Activated naive CD4-positive, alpha-beta T cell treated with anti-CD3 and anti-CD28 coated beads for 36 hours (primary cell): ENCODE results near the gene KRTCAP3. TPM values are rescaled to one million over a fixed set of nuclear protein-coding genes. Genes with fewer than 3 reads are reported as not detected.

ENCODE experiments used
- CTCF ChIA-PET: fragments of 350-600 bp; sonication (Branson Sonifier 250); formaldehyde crosslinking; loops from one replicate; lab custom pipeline; 2021; ENCODE audit warnings: antibody characterized with exemption; lab: Charles Lee
- DNase-seq: peaks from one replicate; pipeline ENCODE4 v3.0.0-alpha.2; 2020
- H3K27ac Mint-ChIP-seq: one replicate; pipeline ENCODE4 v1.8.0; 2021; ENCODE audit warnings: mild to moderate bottlenecking, mixed read lengths
- H3K27me3 Mint-ChIP-seq: one replicate; pipeline ENCODE4 v1.8.0; 2021; ENCODE audit warnings: low read depth, mixed read lengths
- H3K36me3 Mint-ChIP-seq: one replicate; pipeline ENCODE4 v1.8.0; 2021; ENCODE audit warnings: low read depth, mixed read lengths
- H3K4me1 Mint-ChIP-seq: one replicate; pipeline ENCODE4 v1.8.0; 2021; ENCODE audit warnings: low read depth, mixed read lengths
- H3K4me3 Mint-ChIP-seq: one replicate; pipeline ENCODE4 v1.8.0; 2021; ENCODE audit warnings: mild to moderate bottlenecking, moderate library complexity, mixed read lengths
- H3K9me3 Mint-ChIP-seq: one replicate; pipeline ENCODE4 v1.8.0; 2021; ENCODE audit warnings: mixed read lengths
- intact Hi-C: fragments of 100-400 bp; cut with micrococcal nuclease; formaldehyde crosslinking; loops from one replicate; pipeline ENCODE4 v1.15.1; 2023
- total RNA-seq, 2 experiments: library from RNA; stranded (reverse); gene quantifications; one replicate each; pipeline ENCODE4 v1.2.3, GENCODE V29; 2021

Gene KRTCAP3
- total RNA-seq, 2 experiments from 2014 or later = 5.0 to 6.7 TPM

GRCh38 chr2:27445155-27445554, 3.0 kb downstream of the KRTCAP3 start:
- Mint-ChIP-seq H3K4me3 (no peak overlapping the region), H3K27ac (no peak overlapping the region), H3K4me1 (peaks cover 8% of the 10 kb centered on the region), H3K9me3 (no peaks in the 10 kb centered on the region), H3K36me3 (peaks cover 23% of the 10 kb centered on the region), H3K27me3 (no peaks in the 10 kb centered on the region)
- no peak for DNase-seq
- CTCF ChIA-PET = interaction anchor here (1.8 kb wide), 1 partner anchor 238 kb away, joined by 12 read pairs; no protein-coding TSS in a partner anchor
- intact Hi-C loops = no loop called here

DNA sequence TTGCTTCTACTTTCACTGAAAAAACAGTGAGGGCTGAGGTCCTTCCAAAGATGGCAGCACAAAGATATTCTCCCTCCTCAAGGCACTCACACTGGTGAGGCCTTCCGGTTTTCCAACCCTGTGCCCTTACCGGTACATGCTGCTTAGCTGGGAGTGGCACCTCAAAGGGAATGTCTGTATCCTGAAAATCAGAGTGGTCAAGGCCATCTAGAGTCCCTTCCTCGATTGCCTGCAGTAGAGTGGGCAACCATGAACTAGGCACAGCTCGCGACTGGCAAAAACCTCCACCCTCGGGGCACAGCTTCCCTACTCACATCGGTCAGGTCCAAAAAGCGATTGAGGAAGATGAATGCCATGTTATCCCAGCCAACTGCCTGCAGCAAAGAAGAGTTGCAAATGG, 3.4 kb downstream of the KRTCAP3 start:
- no peak overlapping the region for H3K27ac Mint-ChIP-seq
- peaks cover 18% of the 10 kb centered on the region for H3K36me3 Mint-ChIP-seq
- no peaks in the 10 kb centered on the region for H3K27me3 Mint-ChIP-seq

DNA sequence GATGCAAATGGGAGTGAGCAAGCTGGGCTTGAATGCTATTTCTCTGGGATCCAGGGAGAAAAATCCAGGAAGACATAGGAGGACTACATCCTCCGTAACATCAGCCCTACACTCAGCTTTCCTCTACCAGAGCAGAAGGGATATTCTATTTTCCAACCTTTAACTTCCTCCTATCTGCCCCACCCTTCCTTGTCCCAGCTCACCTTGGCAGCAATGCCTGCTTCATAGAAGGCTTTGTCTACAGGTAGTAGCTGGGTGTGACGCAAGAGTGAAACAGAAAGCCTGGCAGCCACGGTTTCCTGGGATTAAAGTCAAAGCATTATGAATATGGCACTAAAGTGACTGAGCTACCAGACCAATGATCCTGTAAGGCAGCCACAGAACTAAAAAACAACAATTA, 3.9 kb downstream of the KRTCAP3 start:
- no peaks in the 10 kb centered on the region for H3K27me3 Mint-ChIP-seq
- peak overlapping the region; percentile 47 for H3K27ac Mint-ChIP-seq
- H3K36me3 Mint-ChIP-seq = peaks cover 15% of the 10 kb centered on the region
- H3K9me3 Mint-ChIP-seq = no peaks in the 10 kb centered on the region
- intact Hi-C loops = no loop called here
- CTCF ChIA-PET = interaction anchor here (1.8 kb wide), 1 partner anchor 237 kb away, joined by 12 read pairs; no protein-coding TSS in a partner anchor
- DNase-seq = peak; percentile 55
- peaks cover 9% of the 10 kb centered on the region for H3K4me1 Mint-ChIP-seq
- H3K4me3 Mint-ChIP-seq = no peak overlapping the region

More for the DNA sequence above, 3.4 kb downstream of the KRTCAP3 start:
- H3K4me1 Mint-ChIP-seq = peaks cover 8% of the 10 kb centered on the region
- DNase-seq = no peak
- intact Hi-C loops = no loop called here
- no peak overlapping the region for H3K4me3 Mint-ChIP-seq
- no peaks in the 10 kb centered on the region for H3K9me3 Mint-ChIP-seq
- CTCF ChIA-PET = interaction anchor here (1.8 kb wide), 1 partner anchor 238 kb away, joined by 12 read pairs; no protein-coding TSS in a partner anchor

GRCh38 chr2:27448381-27448780, 6.2 kb downstream of the KRTCAP3 start:
- Mint-ChIP-seq H3K4me1 (peaks cover 11% of the 10 kb centered on the region), H3K27me3 (no peaks in the 10 kb centered on the region), H3K36me3 (peaks cover 5% of the 10 kb centered on the region), H3K4me3 (no peak overlapping the region), H3K27ac (no peak overlapping the region), H3K9me3 (no peaks in the 10 kb centered on the region)
- DNase-seq = no peak
- intact Hi-C loops = no loop called here
- CTCF ChIA-PET = interaction anchor here (1.1 to 2.6 kb wide), 3 partner anchors 18 to 144 kb away, joined by 3 to 8 read pairs (median 3); no protein-coding TSS in a partner anchor

- intact Hi-C loops = no loop called here
- CTCF ChIA-PET = no interaction called here
- Mint-ChIP-seq H3K9me3 (no peaks in the 10 kb centered on the region), H3K27ac (no peak overlapping the region), H3K27me3 (no peaks in the 10 kb centered on the region), H3K4me1 (peaks cover 6% of the 10 kb centered on the region), H3K36me3 (peaks cover 4% of the 10 kb centered on the region), H3K4me3 (no peak overlapping the region)
- no peak for DNase-seq
Observed at GRCh38 chr2:27451095-27451494, 8.9 kb downstream of the KRTCAP3 start.

GRCh38 chr2:27453968-27454367, 11.8 kb downstream of the KRTCAP3 start:
- H3K4me3 Mint-ChIP-seq = no peak overlapping the region
- peaks cover 3% of the 10 kb centered on the region for H3K4me1 Mint-ChIP-seq
- CTCF ChIA-PET = interaction anchor here (1.7 kb wide), 1 partner anchor 229 kb away, joined by 5 read pairs; no protein-coding TSS in a partner anchor
- no peaks in the 10 kb centered on the region for H3K27me3 Mint-ChIP-seq
- intact Hi-C loops = no loop called here
- no peaks in the 10 kb centered on the region for H3K9me3 Mint-ChIP-seq
- peaks cover 2% of the 10 kb centered on the region for H3K36me3 Mint-ChIP-seq
- DNase-seq = no peak
- H3K27ac Mint-ChIP-seq = no peak overlapping the region

DNA sequence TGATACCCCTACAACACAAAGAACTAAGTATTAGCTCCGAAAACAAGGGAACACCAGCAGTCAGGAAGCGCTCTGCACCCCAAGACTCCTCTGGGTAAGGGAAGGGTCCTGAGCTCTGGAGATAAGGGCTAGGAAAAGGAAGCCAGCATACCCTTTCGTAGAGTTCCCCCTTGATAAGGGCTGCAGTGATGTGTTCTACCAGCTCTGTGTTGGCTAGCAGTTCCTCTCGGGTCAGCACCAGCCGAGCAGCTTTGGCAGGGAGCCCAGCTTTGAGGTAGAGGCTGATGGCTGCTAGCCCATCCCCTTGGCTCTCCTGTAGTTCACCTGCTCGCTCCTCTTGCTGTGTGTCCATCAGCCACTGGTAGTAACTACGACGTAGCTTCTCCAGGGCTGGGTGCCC, 18.9 kb downstream of the KRTCAP3 start:
- no peak for DNase-seq
- no peaks in the 10 kb centered on the region for H3K4me1 Mint-ChIP-seq
- no peak overlapping the region for H3K4me3 Mint-ChIP-seq
- H3K27ac Mint-ChIP-seq = no peak overlapping the region
- intact Hi-C loops = no loop called here
- H3K27me3 Mint-ChIP-seq = no peaks in the 10 kb centered on the region
- peaks cover 2% of the 10 kb centered on the region for H3K36me3 Mint-ChIP-seq
- no peaks in the 10 kb centered on the region for H3K9me3 Mint-ChIP-seq
- CTCF ChIA-PET = interaction anchor here (0.6 kb wide), 1 partner anchor 42 kb away, joined by 3 read pairs; no protein-coding TSS in a partner anchor

GRCh38 chr2:27464443-27464842, 22.3 kb downstream of the KRTCAP3 start:
- CTCF ChIA-PET = no interaction called here
- no peaks in the 10 kb centered on the region for H3K27me3 Mint-ChIP-seq
- DNase-seq = no peak
- no peaks in the 10 kb centered on the region for H3K4me1 Mint-ChIP-seq
- H3K9me3 Mint-ChIP-seq = no peaks in the 10 kb centered on the region
- H3K4me3 Mint-ChIP-seq = no peak overlapping the region
- intact Hi-C loops = no loop called here
- H3K36me3 Mint-ChIP-seq = peaks cover 2% of the 10 kb centered on the region
- no peak overlapping the region for H3K27ac Mint-ChIP-seq

GRCh38 chr2:27471961-27472360, 29.8 kb downstream of the KRTCAP3 start:
- no peak for DNase-seq
- intact Hi-C loops = no loop called here
- H3K4me3 Mint-ChIP-seq = no peak overlapping the region
- H3K9me3 Mint-ChIP-seq = no peaks in the 10 kb centered on the region
- CTCF ChIA-PET = interaction anchor here (1.1 kb wide), 1 partner anchor 41 kb away, joined by 3 read pairs; no protein-coding TSS in a partner anchor
- no peak overlapping the region for H3K27ac Mint-ChIP-seq
- peaks cover 5% of the 10 kb centered on the region for H3K36me3 Mint-ChIP-seq
- H3K4me1 Mint-ChIP-seq = no peaks in the 10 kb centered on the region
- H3K27me3 Mint-ChIP-seq = no peaks in the 10 kb centered on the region

DNA sequence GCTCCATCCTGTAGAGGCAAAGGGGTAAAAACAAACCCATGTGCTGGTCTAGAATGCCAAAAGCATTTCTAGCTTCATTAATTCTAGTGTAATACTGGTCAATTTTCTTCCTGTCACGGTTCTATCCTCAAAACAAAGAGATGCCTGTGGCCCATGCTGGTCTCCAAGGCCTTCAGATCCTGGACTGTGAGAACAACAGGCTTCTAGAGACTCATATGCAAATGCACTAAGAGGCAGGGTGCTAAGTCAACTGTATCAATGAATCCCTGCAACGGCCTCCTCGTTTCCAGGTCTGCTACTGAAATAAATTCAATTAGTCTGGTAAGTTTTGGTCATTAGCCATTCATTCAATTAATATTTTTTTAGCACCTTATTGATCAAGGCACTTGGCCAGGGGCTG, 43.3 kb downstream of the KRTCAP3 start:
- CTCF ChIA-PET = no interaction called here
- no peak overlapping the region for H3K4me3 Mint-ChIP-seq
- H3K27ac Mint-ChIP-seq = no peak overlapping the region
- H3K9me3 Mint-ChIP-seq = no peaks in the 10 kb centered on the region
- DNase-seq = no peak
- H3K4me1 Mint-ChIP-seq = peaks cover 13% of the 10 kb centered on the region
- intact Hi-C loops = no loop called here
- H3K27me3 Mint-ChIP-seq = no peaks in the 10 kb centered on the region
- no peaks in the 10 kb centered on the region for H3K36me3 Mint-ChIP-seq

DNA sequence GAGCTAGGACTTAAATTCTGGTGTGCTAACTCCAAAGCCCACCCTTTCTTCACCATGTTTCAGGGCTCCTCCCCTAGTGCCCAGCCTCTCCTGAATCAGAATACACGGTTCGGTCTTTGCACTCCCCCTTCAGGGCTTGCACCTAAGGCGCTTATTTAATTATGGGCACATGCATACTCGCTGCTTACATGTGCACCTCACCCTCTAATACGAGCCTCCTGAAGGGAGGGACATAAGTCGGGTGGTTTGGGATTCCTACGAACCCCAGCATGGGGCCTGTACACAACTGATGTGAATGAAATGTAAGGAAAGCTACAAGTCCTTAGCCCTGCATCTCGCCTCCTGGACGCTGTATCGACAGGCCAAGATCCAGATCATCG, 46.9 kb downstream of the KRTCAP3 start:
- CTCF ChIA-PET = interaction anchor here (1.9 kb wide), 1 partner anchor 194 kb away, joined by 6 read pairs; no protein-coding TSS in a partner anchor
- H3K9me3 Mint-ChIP-seq = no peaks in the 10 kb centered on the region
- no peaks in the 10 kb centered on the region for H3K36me3 Mint-ChIP-seq
- H3K27me3 Mint-ChIP-seq = peaks cover 6% of the 10 kb centered on the region
- H3K4me3 Mint-ChIP-seq = peak overlapping the region; percentile 87
- no peak overlapping the region for H3K27ac Mint-ChIP-seq
- DNase-seq = no peak
- peaks cover 20% of the 10 kb centered on the region for H3K4me1 Mint-ChIP-seq
- intact Hi-C loops = loop anchor here (1.0 kb wide), 14 partner anchors 59 to 903 kb away; partner anchors contain the start of genes CCDC121, EIF2B4, FOSL2 and GPN1

- intact Hi-C loops = loop anchor here (1.0 kb wide), 14 partner anchors 59 to 903 kb away; partner anchors contain the start of genes CCDC121, EIF2B4, FOSL2 and GPN1
- H3K4me3 Mint-ChIP-seq = peak within 1 kb of the TSS; percentile 87
- no peaks in the 10 kb centered on the region for H3K9me3 Mint-ChIP-seq
- CTCF ChIA-PET = interaction anchor here (0.6 to 1.9 kb wide), 2 partner anchors 81 to 193 kb away, joined by 4 to 6 read pairs; partner anchors contain the start of gene PPM1G
- DNase-seq = peak; percentile 100
- H3K27me3 Mint-ChIP-seq = peaks cover 10% of the 10 kb centered on the region
- peaks cover 20% of the 10 kb centered on the region for H3K4me1 Mint-ChIP-seq
- peak within 1 kb of the TSS; percentile 66 for H3K27ac Mint-ChIP-seq
- H3K36me3 Mint-ChIP-seq = no peaks in the 10 kb centered on the region
Observed at GRCh38 chr2:27489498-27490397, 47.6 kb downstream of the KRTCAP3 start, which contains the start of gene IFT172. Gene IFT172 (minus strand): TSS chr2:27489743. CDS start chr2:27489653, 90 bp downstream.
